Measurements from ENCODE around the gene INSYN1. TPM values are rescaled to one million over a fixed set of nuclear protein-coding genes. Genes with fewer than 3 reads are reported as not detected.
"Not testable (repeated sequence)": the region's sequence is repeated elsewhere in the genome, so short reads cannot be mapped to it uniquely, and the experiment has no call there.

INSYN1 gene
- total RNA-seq, 1 donor from 2014 or later = 4.8 TPM

DNA sequence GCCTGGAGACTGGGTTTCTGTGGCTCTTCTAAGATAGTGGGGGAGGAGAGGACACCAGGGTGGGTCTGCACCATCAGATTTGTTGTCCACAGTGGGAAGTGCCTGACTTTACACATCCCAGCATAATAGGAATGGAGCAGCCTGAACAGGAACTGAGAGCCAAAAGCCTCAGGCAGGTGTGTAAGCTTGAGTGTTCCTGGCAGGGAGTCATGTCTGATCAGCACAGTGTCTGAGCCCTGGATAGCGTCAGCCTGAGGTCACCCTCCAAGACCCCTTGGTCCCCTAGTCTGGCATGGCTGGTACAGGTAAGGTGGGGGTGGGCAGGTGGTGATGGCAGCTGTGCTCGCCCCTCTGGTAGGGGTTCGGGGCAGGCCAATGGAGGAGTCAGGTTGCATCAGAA is 20.2 kb downstream of the INSYN1 start:
- Mint-ChIP-seq H3K27me3 (ENCODE audit: unreplicated experiment) (peaks cover under 1% of the 10 kb centered on the region), H3K9me3 (ENCODE audit: unreplicated experiment) (no peaks in the 10 kb centered on the region), H3K4me1 (ENCODE audit: unreplicated experiment) (peaks cover 2% of the 10 kb centered on the region), H3K27ac (ENCODE audit: unreplicated experiment) (no peak overlapping the region), H3K4me3 (ENCODE audit: unreplicated experiment) (no peak overlapping the region), H3K36me3 (ENCODE audit: low read depth, unreplicated experiment) (no peaks in the 10 kb centered on the region)
- no peak for TF ChIP-seq CTCF (IDR thresholded peaks at IDR 0.05; ENCODE audit: unreplicated experiment)
- no peak for DNase-seq (ENCODE audit: low spot score)

DNA sequence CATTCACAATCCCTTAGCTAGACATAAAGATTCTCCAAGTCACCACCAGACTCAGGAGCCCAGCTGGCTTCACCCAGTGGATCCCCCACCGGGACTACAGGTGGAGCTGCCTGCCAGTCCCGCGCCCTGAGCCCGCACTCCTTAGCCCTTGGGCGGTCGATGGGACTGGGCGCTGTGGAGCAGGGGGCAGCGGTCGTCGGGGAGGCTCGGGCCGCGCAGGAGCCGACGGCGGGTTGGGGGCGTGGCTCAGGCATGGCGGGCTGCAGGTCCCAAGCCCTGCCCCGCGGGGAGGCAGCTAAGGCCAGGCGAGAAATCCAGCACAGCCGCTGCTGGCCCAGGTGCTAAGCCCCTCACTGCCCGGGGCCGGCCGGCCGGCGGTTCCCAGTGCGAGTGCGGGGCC is 21.1 kb downstream of the INSYN1 start:
- not testable (repeated sequence) for H3K27ac Mint-ChIP-seq (ENCODE audit: unreplicated experiment); H3K4me3 Mint-ChIP-seq (ENCODE audit: unreplicated experiment); DNase-seq (ENCODE audit: low spot score); H3K27me3 Mint-ChIP-seq (ENCODE audit: unreplicated experiment); H3K36me3 Mint-ChIP-seq (ENCODE audit: low read depth, unreplicated experiment); H3K4me1 Mint-ChIP-seq (ENCODE audit: unreplicated experiment); H3K9me3 Mint-ChIP-seq (ENCODE audit: unreplicated experiment)

GRCh38 chr15:73727330-73727976 is 25.7 kb downstream of the INSYN1 start:
- no peak for DNase-seq (ENCODE audit: low spot score)
- Mint-ChIP-seq H3K36me3 (ENCODE audit: low read depth, unreplicated experiment) (no peaks in the 10 kb centered on the region), H3K4me1 (ENCODE audit: unreplicated experiment) (peaks cover 3% of the 10 kb centered on the region), H3K9me3 (ENCODE audit: unreplicated experiment) (no peaks in the 10 kb centered on the region), H3K27me3 (ENCODE audit: unreplicated experiment) (no peaks in the 10 kb centered on the region), H3K4me3 (ENCODE audit: unreplicated experiment) (no peak overlapping the region), H3K27ac (ENCODE audit: unreplicated experiment) (no peak overlapping the region)
- TF ChIP-seq CTCF (IDR thresholded peaks at IDR 0.05; ENCODE audit: unreplicated experiment) = no peak

DNA sequence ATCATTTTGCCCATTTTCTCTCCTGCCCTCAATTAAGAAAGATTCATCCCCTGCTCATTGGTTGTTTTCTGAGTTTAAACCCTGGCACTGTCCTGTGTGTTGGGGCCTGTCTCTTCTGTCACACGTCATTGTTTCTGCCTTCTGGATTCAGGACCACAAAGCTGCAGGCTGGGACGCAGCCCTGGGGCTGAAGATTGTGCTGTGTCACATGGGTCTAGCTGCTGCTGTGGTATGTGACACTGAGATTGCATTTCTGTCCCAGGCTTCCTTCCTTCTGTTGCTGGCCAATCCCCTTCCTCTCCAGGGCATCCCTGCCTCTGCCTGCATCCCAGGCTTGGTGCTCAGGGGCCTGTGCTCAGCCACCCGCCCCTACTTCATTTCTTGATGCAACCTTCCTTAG is 28.9 kb downstream of the INSYN1 start:
- H3K36me3 Mint-ChIP-seq (ENCODE audit: low read depth, unreplicated experiment) = no peaks in the 10 kb centered on the region
- no peak overlapping the region for H3K27ac Mint-ChIP-seq (ENCODE audit: unreplicated experiment)
- peaks cover 16% of the 10 kb centered on the region for H3K4me1 Mint-ChIP-seq (ENCODE audit: unreplicated experiment)

DNA sequence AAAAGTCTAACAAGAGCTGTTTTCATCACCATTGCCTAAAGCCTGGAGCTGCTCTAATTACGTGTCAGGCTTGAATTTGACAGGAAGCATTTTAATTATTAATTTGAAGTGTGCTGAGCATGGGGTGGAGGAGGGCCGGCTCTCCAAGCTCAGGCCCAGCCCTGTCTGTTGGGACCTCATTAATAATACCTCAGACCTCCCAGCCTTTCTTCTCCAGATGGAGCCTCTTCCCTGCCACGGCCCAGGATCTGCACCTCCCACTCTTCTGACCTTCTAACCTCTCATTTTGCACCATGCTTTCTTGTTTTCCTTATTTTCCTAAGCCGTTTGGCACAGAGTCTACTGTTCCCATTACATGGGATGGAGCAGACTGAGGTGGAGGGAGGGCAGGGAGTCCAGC is 30.0 kb downstream of the INSYN1 start:
- Mint-ChIP-seq H3K27ac (ENCODE audit: unreplicated experiment) (no peak overlapping the region), H3K4me1 (ENCODE audit: unreplicated experiment) (peaks cover 16% of the 10 kb centered on the region), H3K4me3 (ENCODE audit: unreplicated experiment) (no peak overlapping the region), H3K36me3 (ENCODE audit: low read depth, unreplicated experiment) (no peaks in the 10 kb centered on the region), H3K9me3 (ENCODE audit: unreplicated experiment) (no peaks in the 10 kb centered on the region), H3K27me3 (ENCODE audit: unreplicated experiment) (peaks cover 6% of the 10 kb centered on the region)
- TF ChIP-seq CTCF (IDR thresholded peaks at IDR 0.05; ENCODE audit: unreplicated experiment) = no peak
- no peak for DNase-seq (ENCODE audit: low spot score)

More for the DNA sequence above, 28.9 kb downstream of the INSYN1 start:
- Mint-ChIP-seq H3K4me3 (ENCODE audit: unreplicated experiment) (no peak overlapping the region), H3K27me3 (ENCODE audit: unreplicated experiment) (peaks cover 4% of the 10 kb centered on the region), H3K9me3 (ENCODE audit: unreplicated experiment) (no peaks in the 10 kb centered on the region)
- TF ChIP-seq CTCF (IDR thresholded peaks at IDR 0.05; ENCODE audit: unreplicated experiment) = no peak
- DNase-seq (ENCODE audit: low spot score) = no peak
